T-helper 9 cell (primary cell): ENCODE results near the gene RGS16.

Experiments
- DNase-seq: peaks from one replicate; pipeline ENCODE4 v3.0.0-alpha.2; 2020

RGS16 gene

GRCh38 chr1:182608236-182608635 is 4.0 kb upstream of the RGS16 start:
- no peak for DNase-seq

- DNase-seq = no peak
Measured at GRCh38 chr1:182607566-182607965, 3.4 kb upstream of the RGS16 start.

- no peak for DNase-seq
Measured at GRCh38 chr1:182603646-182604174, 479 bp downstream of the RGS16 start.

- no peak for DNase-seq
Measured at GRCh38 chr1:182602935-182603645, 1.1 kb downstream of the RGS16 start.

- no peak for DNase-seq
Measured at GRCh38 chr1:182601913-182602312, 2.3 kb downstream of the RGS16 start.

- peak; percentile 59 for DNase-seq
Measured at GRCh38 chr1:182601416-182601786, 2.8 kb downstream of the RGS16 start.

- no peak for DNase-seq
Measured at GRCh38 chr1:182600745-182601415, 3.3 kb downstream of the RGS16 start.

- DNase-seq = no peak
Measured at GRCh38 chr1:182600036-182600713, 4.0 kb downstream of the RGS16 start.

GRCh38 chr1:182599339-182599738 is 4.8 kb downstream of the RGS16 start:
- DNase-seq = no peak

GRCh38 chr1:182598296-182598695 is 5.9 kb downstream of the RGS16 start:
- no peak for DNase-seq

GRCh38 chr1:182596934-182597333 is 7.3 kb downstream of the RGS16 start:
- no peak for DNase-seq

- peak; percentile 65 for DNase-seq
Measured at GRCh38 chr1:182595641-182596240, 8.4 kb downstream of the RGS16 start.

- no peak for DNase-seq
Measured at GRCh38 chr1:182589931-182590330, 14.3 kb downstream of the RGS16 start.

GRCh38 chr1:182589520-182589919 is 14.7 kb downstream of the RGS16 start:
- no peak for DNase-seq

- DNase-seq = peak; percentile 43
Measured at GRCh38 chr1:182588500-182589396, 15.4 kb downstream of the RGS16 start, which contains the start of gene RNASEL. Gene RNASEL, minus strand, starts transcription at chr1:182589256. Its CDS starts 2,450 bp downstream, at chr1:182586806.

GRCh38 chr1:182587666-182588499 is 16.3 kb downstream of the RGS16 start:
- DNase-seq = no peak

GRCh38 chr1:182587093-182587492 is 17.1 kb downstream of the RGS16 start:
- DNase-seq = no peak

GRCh38 chr1:182586380-182586779 is 17.8 kb downstream of the RGS16 start:
- no peak for DNase-seq

GRCh38 chr1:182584746-182585145 is 19.4 kb downstream of the RGS16 start:
- no peak for DNase-seq

GRCh38 chr1:182580736-182581135 is 23.5 kb downstream of the RGS16 start:
- no peak for DNase-seq

- DNase-seq = no peak
Measured at GRCh38 chr1:182575540-182576149, 28.5 kb downstream of the RGS16 start.
